Type B pancreatic cell (in vitro differentiated cells): ENCODE data around the gene CPNE9. TPM values are rescaled to one million over a fixed set of nuclear protein-coding genes. Genes with fewer than 3 reads are reported as not detected.

Source experiments
- total RNA-seq: library from RNA; stranded (reverse); gene quantifications from 2 replicates; pipeline ENCODE4 v1.2.1, GENCODE V29; 2021; ENCODE audit warnings: low replicate concordance

Gene CPNE9
- total RNA-seq, 1 donor from 2014 or later: 0.34 TPM

Other genes starting within 250 kb of the CPNE9 start
- 1.7 and 3.5 TPM in 2 replicates for gene LHFPL4, start 150.0 kb upstream of the CPNE9 start, total RNA-seq
- 30.0 and 34.7 TPM in 2 replicates for gene MTMR14, start 54.3 kb upstream of the CPNE9 start, total RNA-seq
- gene BRPF1, start 27.9 kb downstream of the CPNE9 start, total RNA-seq: 22.6 and 28.0 TPM in 2 replicates
- gene OGG1, start 46.1 kb downstream of the CPNE9 start, total RNA-seq: 22.8 and 40.4 TPM in 2 replicates
- gene CAMK1, start 66.1 kb downstream of the CPNE9 start, total RNA-seq: 2.7 and 9.1 TPM in 2 replicates
- gene TADA3, start 88.6 kb downstream of the CPNE9 start, total RNA-seq: 48.4 and 54.3 TPM in 2 replicates
- 131 and 151 TPM in 2 replicates for gene ARPC4, start 89.2 kb downstream of the CPNE9 start, total RNA-seq
- gene TTLL3, start 106.4 kb downstream of the CPNE9 start, total RNA-seq: 25.8 and 42.2 TPM in 2 replicates
- gene RPUSD3, start 140.2 kb downstream of the CPNE9 start, total RNA-seq: 50.9 and 55.0 TPM in 2 replicates
- 0.60 and 1.6 TPM in 2 replicates for gene CIDEC, start 176.4 kb downstream of the CPNE9 start, total RNA-seq
- gene JAGN1, start 186.8 kb downstream of the CPNE9 start, total RNA-seq: 35.4 and 40.4 TPM in 2 replicates
- 13.6 and 24.3 TPM in 2 replicates for gene IL17RE, start 199.0 kb downstream of the CPNE9 start, total RNA-seq
- gene IL17RC, start 213.3 kb downstream of the CPNE9 start, total RNA-seq: 22.6 and 30.0 TPM in 2 replicates
- gene CRELD1, start 230.0 kb downstream of the CPNE9 start, total RNA-seq: 40.1 and 44.3 TPM in 2 replicates
- gene PRRT3, start 248.6 kb downstream of the CPNE9 start, total RNA-seq: 8.2 and 11.3 TPM in 2 replicates